UCSD-AML1 (cell line): Measurements from ENCODE around the gene FADS1.
A peak's percentile ranks its signal among the peaks of the same experiment; 100 is the strongest.

Experiments
- DNase-seq: peaks from one replicate; lab custom pipeline; 2025; ENCODE audit not compliant: unreplicated experiment; lab: John Stamatoyannopoulos, UW

FADS1 gene

DNA sequence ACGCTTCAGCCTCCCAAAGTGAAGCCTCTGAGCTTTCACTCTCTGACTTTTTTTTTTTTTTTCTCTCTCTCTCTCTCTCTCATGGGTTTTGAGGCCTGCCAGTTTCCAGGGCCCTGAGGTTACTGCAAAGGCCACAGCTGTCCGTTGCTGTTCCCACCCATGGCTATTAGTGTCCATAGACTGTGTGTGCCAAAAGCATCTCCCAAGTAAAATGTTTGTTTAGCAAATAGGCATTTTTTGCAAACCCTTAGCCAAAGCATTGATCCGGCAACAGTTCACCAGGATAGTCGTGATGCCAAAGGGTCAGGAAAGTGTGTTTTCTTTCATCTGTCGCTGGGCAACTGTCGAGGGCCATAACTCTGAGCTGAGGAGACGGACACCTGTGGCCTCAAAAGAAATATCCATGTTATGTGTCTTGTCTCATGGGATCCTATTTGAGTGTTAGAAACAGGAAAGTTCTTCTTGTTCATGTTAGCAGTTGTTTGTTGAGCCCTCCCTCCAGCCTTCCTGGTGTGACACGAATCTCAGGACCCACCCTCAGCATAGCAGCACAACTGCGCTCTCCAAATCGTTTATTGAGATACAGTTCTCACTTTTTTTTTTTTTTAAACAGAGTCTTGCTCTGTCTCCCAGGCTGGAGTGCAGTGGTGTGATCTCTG is 29.7 kb upstream of the FADS1 start:
- no peak for DNase-seq

- DNase-seq = no peak
Observed at GRCh38 chr11:61844909-61845565, 28.2 kb upstream of the FADS1 start.

DNA sequence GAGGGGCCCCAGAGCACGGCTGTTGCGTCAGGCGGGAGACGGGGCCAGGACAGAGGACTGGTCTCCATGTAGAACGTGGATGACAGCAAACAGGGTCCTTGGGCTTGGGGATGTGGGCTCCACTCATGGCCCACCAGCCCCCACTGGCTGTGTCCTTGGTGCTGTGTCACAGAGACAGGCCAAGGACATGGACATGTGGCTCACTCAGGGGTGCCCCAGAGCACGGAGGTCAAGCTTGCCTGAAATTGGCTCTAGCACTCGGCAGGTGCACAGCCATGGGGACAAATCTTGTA is 25.7 kb upstream of the FADS1 start:
- DNase-seq = no peak

GRCh38 chr11:61841636-61842527 is 25.1 kb upstream of the FADS1 start:
- DNase-seq = no peak

GRCh38 chr11:61840371-61840770 is 23.6 kb upstream of the FADS1 start:
- no peak for DNase-seq

GRCh38 chr11:61839742-61840141 is 22.9 kb upstream of the FADS1 start:
- DNase-seq = no peak

DNA sequence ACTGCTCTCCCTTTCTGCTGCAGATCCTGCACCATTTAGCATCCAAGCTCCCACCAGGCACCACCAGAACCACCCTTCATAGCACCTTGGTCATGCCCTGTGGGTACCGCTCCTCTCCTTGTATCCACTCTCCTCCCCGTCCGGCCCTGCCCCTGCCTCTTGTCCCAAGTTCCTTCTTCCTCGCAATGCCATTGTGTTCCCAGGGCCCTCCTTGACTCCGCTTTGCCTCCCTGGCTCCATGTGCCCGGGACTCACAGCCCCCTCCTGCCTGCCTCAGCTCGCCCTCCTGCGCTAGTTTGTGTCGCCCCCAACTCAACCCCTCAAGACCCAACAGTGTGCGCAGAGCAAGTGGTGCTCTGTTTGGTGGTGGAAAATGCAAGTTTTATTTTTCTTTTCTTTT is 22.1 kb upstream of the FADS1 start:
- DNase-seq = no peak

DNA sequence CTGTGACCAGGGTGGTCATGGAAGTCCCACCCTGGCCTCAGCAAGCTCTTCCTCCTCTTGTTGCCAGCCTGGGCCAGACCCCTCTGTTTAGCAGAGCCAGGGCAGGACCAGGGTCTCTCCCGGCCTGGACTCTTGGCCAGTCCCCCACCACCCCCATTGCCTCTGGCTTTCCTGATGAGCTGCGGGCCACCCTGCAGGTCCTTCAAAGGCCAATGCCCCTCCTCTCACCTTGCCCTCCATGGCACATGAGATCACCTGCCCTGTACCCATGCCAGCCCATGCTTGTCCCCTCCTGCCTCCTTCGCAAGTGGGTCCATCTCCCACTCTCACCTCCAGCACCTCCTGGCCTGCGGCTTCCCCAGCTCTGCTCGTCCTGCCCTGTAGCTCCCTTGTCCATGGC is 21.7 kb upstream of the FADS1 start:
- no peak for DNase-seq

DNA sequence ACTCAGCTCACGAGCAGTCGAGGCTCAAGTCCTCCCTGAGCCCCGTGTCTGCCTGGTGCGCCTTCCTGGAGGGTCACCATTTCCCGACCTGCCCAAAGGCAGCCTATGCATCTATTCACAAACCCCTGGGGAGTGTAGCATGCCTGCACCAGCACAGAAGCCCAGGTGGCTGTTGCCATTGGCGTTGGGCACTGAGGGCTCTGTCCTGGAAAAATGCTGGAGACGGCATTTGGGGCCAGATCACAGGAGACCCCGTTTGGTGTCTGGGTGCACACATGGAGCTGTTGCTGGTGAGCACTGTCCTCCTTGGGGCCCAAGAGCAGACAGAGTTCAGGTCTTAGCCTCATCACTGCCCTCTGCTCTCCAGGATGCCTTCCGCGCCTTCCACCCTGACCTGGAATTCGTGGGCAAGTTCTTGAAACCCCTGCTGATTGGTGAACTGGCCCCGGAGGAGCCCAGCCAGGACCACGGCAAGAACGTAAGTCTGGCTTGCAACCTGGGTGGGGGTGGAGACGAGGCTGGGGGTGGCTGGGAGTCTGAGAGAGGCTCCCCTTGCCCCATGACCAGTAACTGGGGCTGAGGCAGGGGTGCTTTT is 20.7 kb upstream of the FADS1 start:
- DNase-seq = no peak

- no peak for DNase-seq
Observed at GRCh38 chr11:61836193-61836592, 19.4 kb upstream of the FADS1 start.

DNA sequence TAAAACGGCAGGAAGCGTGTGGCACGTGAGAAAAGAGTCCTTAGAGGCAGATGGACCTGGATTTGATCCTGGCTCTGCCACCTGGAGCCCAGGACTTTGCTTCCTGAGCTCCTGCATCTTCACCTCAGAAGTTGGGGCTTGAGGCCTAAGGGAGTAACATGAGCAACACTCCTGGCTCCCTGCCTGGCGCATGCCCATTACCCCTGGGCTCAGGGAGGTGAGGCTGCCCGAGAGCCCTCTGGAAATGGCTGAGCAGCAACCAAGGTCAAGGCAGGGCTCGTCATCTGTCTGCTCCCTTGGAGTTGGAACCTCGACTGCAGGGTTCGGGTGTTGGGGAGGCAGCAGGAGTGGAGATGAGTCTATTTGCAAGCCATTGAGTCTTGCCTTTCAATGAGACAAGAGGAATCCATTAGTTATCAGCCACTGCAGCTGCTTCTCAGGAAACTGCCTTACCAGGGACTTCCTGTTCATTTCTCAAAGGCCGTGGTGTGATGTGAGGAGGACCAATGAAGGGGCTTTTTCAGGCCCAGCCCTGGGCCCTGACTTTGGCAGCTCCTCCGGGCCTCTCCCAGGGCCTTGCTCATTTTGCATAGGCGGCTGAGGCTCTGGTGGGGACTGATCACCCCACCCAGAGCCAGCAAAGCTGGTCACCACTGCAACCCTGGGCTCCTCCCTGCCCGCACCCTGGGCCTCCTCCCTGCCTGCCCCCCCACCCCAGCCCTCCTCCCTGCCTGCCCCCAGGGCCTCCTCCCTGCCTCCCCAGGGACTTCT is 17.7 kb upstream of the FADS1 start:
- DNase-seq = peak; percentile 90

GRCh38 chr11:61833926-61834277 is 17.1 kb upstream of the FADS1 start:
- no peak for DNase-seq

DNA sequence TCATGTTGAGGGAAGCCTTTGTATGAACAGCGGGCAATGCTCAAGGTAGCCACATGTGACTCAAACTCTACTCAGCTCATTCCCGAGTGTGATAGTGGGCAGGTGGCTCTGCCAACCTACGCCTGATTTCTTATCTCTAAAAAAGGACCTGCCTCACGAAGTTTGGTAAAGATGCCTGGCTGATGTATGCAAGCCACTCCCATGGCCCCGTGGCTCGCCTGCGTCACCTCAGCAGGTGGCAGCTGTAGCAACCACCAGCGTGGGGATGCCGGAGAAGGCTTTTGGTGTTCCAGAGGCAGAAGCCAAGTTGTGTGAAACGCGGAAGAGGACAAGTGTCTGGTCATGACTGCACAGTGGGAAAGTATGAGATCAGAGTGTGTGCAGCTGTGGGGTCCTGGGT is 16.7 kb upstream of the FADS1 start:
- DNase-seq = no peak

- DNase-seq = no peak
Observed at GRCh38 chr11:61832754-61833153, 16.0 kb upstream of the FADS1 start.

GRCh38 chr11:61832207-61832606 is 15.4 kb upstream of the FADS1 start:
- no peak for DNase-seq

GRCh38 chr11:61830237-61831105 is 13.7 kb upstream of the FADS1 start:
- no peak for DNase-seq

GRCh38 chr11:61829806-61830205 is 13.0 kb upstream of the FADS1 start:
- DNase-seq = no peak

DNA sequence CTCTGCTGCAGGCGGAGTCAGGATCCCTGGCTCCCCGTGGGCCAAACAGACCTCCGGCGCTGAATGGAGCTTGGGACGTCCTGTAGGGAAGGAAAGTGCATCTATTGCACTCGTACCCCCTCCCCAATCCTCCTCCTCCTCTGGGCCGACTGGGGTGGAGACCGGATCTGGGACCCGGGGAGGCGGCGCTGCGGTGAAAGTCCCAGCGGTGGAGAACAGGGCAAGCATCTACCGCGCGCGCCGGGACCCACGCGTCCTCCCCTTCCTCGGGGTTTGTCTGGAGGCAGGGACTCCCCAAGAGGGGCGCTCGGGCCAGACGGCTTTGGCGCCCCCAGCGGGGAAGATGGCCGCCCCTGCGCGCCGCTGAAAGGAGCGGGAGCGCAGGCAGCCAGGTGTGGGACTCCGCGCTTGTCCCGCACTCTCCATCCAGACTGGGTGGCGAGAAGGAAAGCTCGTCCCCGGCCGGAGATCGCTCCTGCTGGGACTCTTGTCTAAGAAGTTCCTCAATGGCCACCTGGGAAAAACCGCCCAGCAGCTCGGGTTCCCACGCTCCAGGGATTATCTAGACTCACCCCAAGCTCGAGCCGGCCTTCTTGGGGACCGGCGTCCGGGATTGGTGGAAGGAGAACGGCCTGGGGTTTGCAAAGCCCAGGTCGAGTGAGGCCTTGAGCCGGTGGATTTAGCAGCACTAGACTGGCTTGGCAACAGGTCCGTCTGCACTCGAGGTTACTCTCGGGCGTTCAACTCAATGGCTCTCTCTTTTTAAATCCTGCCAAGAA is 12.0 kb upstream of the FADS1 start:
- peak; percentile 64 for DNase-seq

DNA sequence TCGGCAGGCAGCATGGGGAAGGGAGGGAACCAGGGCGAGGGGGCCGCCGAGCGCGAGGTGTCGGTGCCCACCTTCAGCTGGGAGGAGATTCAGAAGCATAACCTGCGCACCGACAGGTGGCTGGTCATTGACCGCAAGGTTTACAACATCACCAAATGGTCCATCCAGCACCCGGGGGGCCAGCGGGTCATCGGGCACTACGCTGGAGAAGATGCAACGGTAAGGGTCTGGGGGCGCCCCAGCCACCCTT is 11.5 kb upstream of the FADS1 start:
- DNase-seq = no peak
